ENCODE results near the gene SERINC5. TPM values are rescaled to one million over a fixed set of nuclear protein-coding genes. Genes with fewer than 3 reads are reported as not detected.

Gene SERINC5
- total and polyA plus RNA-seq, 12 donors: 14.4 to 258 (median 88.0) TPM

DNA sequence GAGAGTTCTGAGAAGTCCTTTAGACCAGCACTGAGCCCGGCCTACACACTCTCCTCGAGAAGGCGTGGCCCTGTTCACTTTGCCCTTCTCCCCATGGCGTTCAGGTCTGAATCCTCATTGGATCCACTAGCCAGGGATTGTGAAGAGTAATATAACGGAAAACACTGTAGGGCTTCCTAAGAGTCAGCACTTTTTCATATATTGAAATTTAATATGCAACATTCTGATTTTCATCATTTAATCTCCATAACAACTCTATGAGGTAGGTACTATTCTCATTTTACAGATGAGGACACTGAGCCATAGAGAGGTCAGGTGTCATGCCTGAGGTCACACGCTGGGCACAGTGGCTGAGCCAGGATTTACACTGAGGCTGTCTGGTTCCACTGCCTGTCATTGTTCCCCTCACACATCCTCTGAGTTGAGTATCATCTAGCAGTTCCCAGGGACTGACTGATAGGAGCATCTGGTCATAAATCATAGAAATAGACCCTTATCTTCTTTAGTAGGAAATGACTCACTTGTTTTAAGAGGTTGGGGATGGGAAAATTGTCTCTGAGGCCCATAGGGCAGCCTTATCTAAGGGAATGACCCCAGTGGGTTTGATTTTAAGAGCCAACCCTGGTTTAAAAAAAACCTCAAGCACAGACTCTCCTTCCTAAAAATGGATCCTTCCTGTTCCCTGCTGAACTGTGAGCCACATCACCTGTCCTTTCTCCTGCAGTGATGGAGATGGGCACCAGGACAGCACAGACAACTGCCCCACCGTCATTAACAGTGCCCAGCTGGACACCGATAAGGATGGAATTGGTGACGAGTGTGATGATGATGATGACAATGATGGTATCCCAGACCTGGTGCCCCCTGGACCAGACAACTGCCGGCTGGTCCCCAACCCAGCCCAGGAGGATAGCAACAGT is 179.5 kb downstream of the SERINC5 start:
- Histone ChIP-seq H3K4me3 (no peak overlapping the region), H3K4me1 (replicated peaks in 1 of 2) (no peaks in the 10 kb centered on the region), H3K27ac (no peak overlapping the region), H3K9me3 (replicated peaks in 1 of 3) (no peaks in the 10 kb centered on the region), H3K36me3 (replicated peaks in 1 of 2) (no peaks in the 10 kb centered on the region), H3K27me3 (no peaks in the 10 kb centered on the region)
- DNase-seq: no peak
- WGBS, 4 donors: 89 to 96% (median 91%) methylated on average over 10 of the region's 10 CpGs
- intact Hi-C loops (cut with DNase I): loop anchor here in 1 of 2 donors (5.0 kb wide), 1 partner anchor 154 kb away; no protein-coding TSS in a partner anchor
- TF ChIP-seq, protein P1, sequence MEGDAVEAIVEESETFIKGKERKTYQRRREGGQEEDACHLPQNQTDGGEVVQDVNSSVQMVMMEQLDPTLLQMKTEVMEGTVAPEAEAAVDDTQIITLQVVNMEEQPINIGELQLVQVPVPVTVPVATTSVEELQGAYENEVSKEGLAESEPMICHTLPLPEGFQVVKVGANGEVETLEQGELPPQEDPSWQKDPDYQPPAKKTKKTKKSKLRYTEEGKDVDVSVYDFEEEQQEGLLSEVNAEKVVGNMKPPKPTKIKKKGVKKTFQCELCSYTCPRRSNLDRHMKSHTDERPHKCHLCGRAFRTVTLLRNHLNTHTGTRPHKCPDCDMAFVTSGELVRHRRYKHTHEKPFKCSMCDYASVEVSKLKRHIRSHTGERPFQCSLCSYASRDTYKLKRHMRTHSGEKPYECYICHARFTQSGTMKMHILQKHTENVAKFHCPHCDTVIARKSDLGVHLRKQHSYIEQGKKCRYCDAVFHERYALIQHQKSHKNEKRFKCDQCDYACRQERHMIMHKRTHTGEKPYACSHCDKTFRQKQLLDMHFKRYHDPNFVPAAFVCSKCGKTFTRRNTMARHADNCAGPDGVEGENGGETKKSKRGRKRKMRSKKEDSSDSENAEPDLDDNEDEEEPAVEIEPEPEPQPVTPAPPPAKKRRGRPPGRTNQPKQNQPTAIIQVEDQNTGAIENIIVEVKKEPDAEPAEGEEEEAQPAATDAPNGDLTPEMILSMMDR (IDR thresholded peaks at IDR 0.05): no peak
- no peak for TF ChIP-seq POLR2A (IDR thresholded peaks at IDR 0.05)

DNA sequence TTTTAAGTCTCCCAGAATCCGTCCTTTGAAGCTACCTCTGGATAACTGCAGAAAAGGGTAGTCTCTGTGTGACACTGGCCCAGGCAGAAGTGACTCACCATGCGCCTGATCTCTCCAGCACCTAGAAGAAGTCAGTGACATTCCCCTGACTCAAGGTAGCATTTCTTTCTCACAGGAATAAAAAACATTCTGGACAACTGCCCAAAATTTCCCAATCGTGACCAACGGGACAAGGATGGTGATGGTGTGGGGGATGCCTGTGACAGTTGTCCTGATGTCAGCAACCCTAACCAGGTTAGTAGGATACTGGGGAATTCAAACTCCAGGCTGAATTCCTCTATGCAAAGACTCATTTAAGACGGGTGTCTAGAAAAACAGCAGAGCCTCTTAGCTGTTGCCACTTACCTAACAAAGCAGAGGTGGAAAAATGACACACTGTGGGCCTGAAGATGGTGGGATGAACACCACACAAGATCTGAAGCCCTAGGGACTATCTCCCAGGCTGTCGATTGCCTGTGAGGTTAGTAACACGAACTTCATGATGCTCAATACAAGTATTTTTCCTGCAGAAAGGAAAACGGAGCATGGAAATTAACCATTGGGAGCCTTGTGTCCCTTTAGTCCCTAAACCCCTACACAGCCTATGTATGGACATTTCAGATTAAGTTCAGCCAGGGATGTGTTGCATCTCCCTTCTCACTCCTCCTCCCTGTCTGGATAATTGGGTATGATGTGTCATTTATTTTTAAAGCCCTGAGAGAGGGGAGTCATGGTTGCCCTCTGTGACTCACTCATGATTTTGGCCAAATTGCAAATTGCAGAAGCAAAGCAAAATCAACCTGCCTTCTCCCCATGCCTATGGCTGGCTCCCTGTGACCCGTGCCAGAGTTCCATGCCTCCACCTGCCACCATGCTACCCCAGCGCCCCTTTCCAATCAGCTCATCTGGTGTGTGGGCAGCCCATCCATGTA is 183.5 kb downstream of the SERINC5 start:
- Histone ChIP-seq H3K4me3 (no peak overlapping the region), H3K36me3 (replicated peaks in 1 of 2) (no peaks in the 10 kb centered on the region), H3K27ac (no peak overlapping the region), H3K27me3 (no peaks in the 10 kb centered on the region), H3K9me3 (replicated peaks in 1 of 3) (no peaks in the 10 kb centered on the region), H3K4me1 (replicated peaks in 1 of 2) (no peaks in the 10 kb centered on the region)
- intact Hi-C loops (cut with DNase I): no loop called here
- TF ChIP-seq POLR2A (IDR thresholded peaks at IDR 0.05): no peak
- TF ChIP-seq, protein P1 (IDR thresholded peaks at IDR 0.05): no peak
- 83 to 88% (median 86%) methylated on average over 10 of the region's 10 CpGs for WGBS, 4 donors
- DNase-seq: no peak

DNA sequence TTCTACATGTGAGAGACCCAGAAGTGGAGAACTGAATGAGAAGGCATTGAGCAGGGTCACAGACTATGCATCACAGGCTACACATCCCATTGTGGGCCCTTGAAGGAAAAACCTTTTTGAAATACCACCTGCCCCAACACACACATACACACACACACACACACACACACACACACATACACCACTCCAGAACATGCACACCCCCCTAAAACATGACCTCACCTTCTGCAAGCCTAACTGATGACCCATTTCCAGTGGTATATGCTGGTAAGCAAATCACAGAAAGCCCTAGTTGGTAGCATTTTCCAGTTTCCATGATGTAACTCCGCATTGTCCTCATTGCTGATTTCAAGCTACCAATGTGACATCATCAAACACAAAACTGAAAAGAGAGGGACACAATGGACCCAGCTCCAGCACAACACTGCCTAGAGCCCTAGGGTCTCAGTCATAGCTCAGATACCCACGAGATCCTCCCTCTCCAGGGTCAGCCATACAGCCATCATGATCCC is 184.3 kb downstream of the SERINC5 start:
- Histone ChIP-seq H3K4me3 (no peak overlapping the region), H3K4me1 (replicated peaks in 1 of 2) (no peaks in the 10 kb centered on the region), H3K36me3 (replicated peaks in 1 of 2) (no peaks in the 10 kb centered on the region), H3K27me3 (no peaks in the 10 kb centered on the region), H3K27ac (no peak overlapping the region), H3K9me3 (replicated peaks in 1 of 3) (no peaks in the 10 kb centered on the region)
- intact Hi-C loops (cut with DNase I): no loop called here
- 78 to 100% (median 90%) methylated on average over 2 of the region's 2 CpGs for WGBS, 4 donors
- TF ChIP-seq POLR2A (IDR thresholded peaks at IDR 0.05): no peak
- TF ChIP-seq, protein P1 (IDR thresholded peaks at IDR 0.05): no peak
- DNase-seq: no peak

All from adrenal gland (tissue), 12 donors.